HL-60 (cell line): ENCODE results near the gene SCN3B.

Experiments
- DNase-seq, 2 experiments: peaks; one replicate each; pipeline ENCODE4 v3.0.0-alpha.2; 2010 to 2020; ENCODE audit warnings: low read depth in 1 of 2, low spot score in 1 of 2
- H3K27ac ChIP-seq: fragments of 250-450 bp; sonication (Bioruptor Pico); replicated peaks from 2 replicates; pipeline ENCODE4 v1.5.1; 2020; ENCODE audit warnings: mild to moderate bottlenecking, moderate library complexity
- H3K27me3 ChIP-seq: fragments of 250-450 bp; sonication (Bioruptor Pico); 2 replicates; pipeline ENCODE4 v1.5.1; 2021; ENCODE audit warnings: mild to moderate bottlenecking, moderate library complexity; ENCODE audit not compliant: insufficient read depth, poor library complexity, severe bottlenecking
- H3K4me3 ChIP-seq: replicated peaks from 2 replicates; pipeline ENCODE4 v1.5.1; 2011; ENCODE audit warnings: mild to moderate bottlenecking, control low read depth, low read length; ENCODE audit not compliant: insufficient read depth
- CTCF ChIP-seq: IDR thresholded peaks from one replicate; pipeline ENCODE4 v1.5.1; 2011; ENCODE audit warnings: low read length, control low read depth, inconsistent platforms; ENCODE audit not compliant: insufficient read depth
- GABPA ChIP-seq: IDR thresholded peaks from 2 replicates; pipeline ENCODE4 v1.6.1; 2012; ENCODE audit warnings: low read depth
- POLR2AphosphoS5 ChIP-seq: IDR thresholded peaks from 2 replicates; pipeline ENCODE4 v1.6.1; 2012; ENCODE audit warnings: low read depth
- REST ChIP-seq: IDR thresholded peaks from 2 replicates; pipeline ENCODE4 v1.6.1; 2012; ENCODE audit warnings: low read depth; ENCODE audit not compliant: insufficient replicate concordance
- SPI1 ChIP-seq: IDR thresholded peaks from 2 replicates; pipeline ENCODE4 v1.6.1; 2012; ENCODE audit warnings: low read depth, mild to moderate bottlenecking, borderline replicate concordance

The SCN3B gene

GRCh38 chr11:123700772-123701171, 46.3 kb upstream of the SCN3B start:
- DNase-seq = peak in 1 of 2 experiments; percentile 4
- no peak overlapping the region for H3K27ac ChIP-seq
- no peak overlapping the region for H3K4me3 ChIP-seq
- no peaks in the 10 kb centered on the region for H3K27me3 ChIP-seq
- TF ChIP-seq CTCF (no peak), SPI1 (no peak), POLR2AphosphoS5 (no peak), GABPA (no peak), REST (no peak)

- Histone ChIP-seq H3K27ac (no peak overlapping the region), H3K27me3 (no peaks in the 10 kb centered on the region), H3K4me3 (no peak overlapping the region)
- peak in 1 of 2 experiments; percentile 16 for DNase-seq
- TF ChIP-seq POLR2AphosphoS5 = no peak
- peak; percentile 50; the same call in 1 of the 2 replicates for TF ChIP-seq SPI1
These were observed 44.2 kb upstream of the SCN3B start for GRCh38 chr11:123698546-123699127.

GRCh38 chr11:123696183-123696582, 41.8 kb upstream of the SCN3B start:
- TF ChIP-seq SPI1 = no peak
- TF ChIP-seq REST = no peak
- no peak for TF ChIP-seq CTCF
- TF ChIP-seq POLR2AphosphoS5 = no peak
- no peak for TF ChIP-seq GABPA

GRCh38 chr11:123695231-123695630, 40.8 kb upstream of the SCN3B start:
- Histone ChIP-seq H3K27ac (no peak overlapping the region), H3K4me3 (no peak overlapping the region), H3K27me3 (no peaks in the 10 kb centered on the region)
- TF ChIP-seq REST (no peak), CTCF (no peak), POLR2AphosphoS5 (no peak), SPI1 (no peak), GABPA (no peak)
- no peak for DNase-seq

More at GRCh38 chr11:123696183-123696582, 41.8 kb upstream of the SCN3B start:
- Histone ChIP-seq H3K27ac (no peak overlapping the region), H3K27me3 (no peaks in the 10 kb centered on the region), H3K4me3 (no peak overlapping the region)
- DNase-seq = no peak
